Daoy (cell line): ENCODE data around the gene CLEC4E. TPM values are rescaled to one million over a fixed set of nuclear protein-coding genes. Genes with fewer than 3 reads are reported as not detected.
"Not testable (repeated sequence)": the region's sequence is repeated elsewhere in the genome, so short reads cannot be mapped to it uniquely, and the experiment has no call there.

Experiments used
- DNase-seq: peaks from one replicate; pipeline ENCODE4 v3.0.0-alpha.2; 2015; ENCODE audit warnings: low read depth
- total RNA-seq: library from RNA; depleted of rRNA; stranded (reverse); fragments of >200 nt; shearing (Covaris generic); gene quantifications from 2 replicates; pipeline ENCODE4 v1.2.3, GENCODE V29; 2014; rRNA removed

The CLEC4E gene
- not detected in 2 replicates for total RNA-seq

GRCh38 chr12:8540831-8541230 lies at the start of gene CLEC4E:
CLEC4E (minus strand) TSS chr12:8540905; CDS start chr12:8540797, 108 bp downstream.
- not testable (repeated sequence) for DNase-seq

DNA sequence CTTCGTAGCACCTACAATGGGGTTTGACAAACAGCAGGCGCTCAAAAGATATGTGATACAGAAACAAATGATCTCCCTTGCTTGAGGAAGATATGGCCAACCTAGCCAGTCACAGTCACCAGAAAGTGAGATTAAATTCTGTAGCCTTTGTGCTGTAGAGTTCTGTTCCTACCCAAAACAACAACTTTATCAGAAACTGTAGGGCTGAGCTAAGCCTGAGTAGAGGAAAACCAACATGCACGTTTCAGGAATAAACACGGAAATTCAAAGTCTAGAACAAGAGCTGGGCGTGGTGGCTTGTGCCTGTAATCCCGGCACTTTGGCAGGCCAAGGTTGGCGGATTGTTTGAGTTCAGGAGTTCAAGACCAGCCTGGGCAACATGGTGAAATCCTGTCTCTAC lies 49.0 kb upstream of the CLEC4E start:
- no peak for DNase-seq

DNA sequence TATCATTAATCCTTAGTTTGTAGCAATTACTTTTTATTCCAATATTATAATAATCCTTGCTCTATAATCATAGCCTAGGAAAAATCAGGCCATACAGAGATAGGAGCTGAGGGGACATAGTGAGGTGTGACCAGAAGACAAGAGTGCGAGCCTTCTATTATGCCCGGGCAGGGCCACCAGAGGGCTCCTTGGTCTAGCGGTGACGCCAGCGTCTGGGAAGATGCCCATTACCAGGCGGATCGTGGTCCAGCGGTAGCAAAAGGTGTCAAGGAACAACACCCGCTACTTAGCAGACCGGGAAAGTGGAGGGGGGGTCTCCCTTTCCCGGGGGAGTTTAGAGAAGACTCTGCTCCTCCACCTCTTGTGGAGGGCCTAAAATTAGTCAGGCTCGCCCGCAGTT lies 43.8 kb upstream of the CLEC4E start:
- DNase-seq, result not testable (repeated sequence)

- no peak for DNase-seq
Observed at GRCh38 chr12:8584004-8584403, 43.3 kb upstream of the CLEC4E start.

DNA sequence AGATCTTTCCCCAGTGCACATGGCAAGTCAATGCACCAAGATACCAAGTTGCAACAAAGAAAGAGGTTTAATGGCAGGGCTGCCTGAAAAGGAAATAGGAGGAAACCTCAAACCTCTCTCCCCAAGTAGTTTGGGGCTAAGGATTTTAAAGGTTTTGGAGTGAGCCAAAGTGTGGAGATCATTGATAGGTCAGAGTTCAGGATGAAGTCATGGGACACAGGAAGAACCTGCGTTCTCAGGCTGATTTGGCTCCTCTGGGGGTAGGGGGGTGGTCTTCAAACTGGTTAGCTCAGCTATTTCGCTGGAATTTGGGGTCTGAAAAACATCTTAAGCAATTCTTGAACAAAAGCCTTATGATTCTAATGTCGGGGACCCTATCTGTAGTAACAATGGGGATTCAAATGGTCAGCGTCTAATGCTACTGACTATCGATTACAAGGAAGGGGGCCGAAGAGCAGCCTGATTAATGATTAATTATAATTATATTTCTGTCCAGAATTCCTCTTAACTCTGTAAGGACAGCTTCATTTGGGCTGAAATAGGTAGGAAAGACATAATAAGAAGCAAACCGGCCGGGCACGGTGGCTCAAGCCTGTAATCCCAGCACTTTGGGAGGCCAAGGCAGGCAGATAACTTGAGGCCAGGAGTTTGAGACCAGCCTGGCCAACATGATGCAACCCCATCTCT lies 40.5 kb upstream of the CLEC4E start:
- DNase-seq, result no peak

GRCh38 chr12:8577879-8578278 lies 37.2 kb upstream of the CLEC4E start:
- DNase-seq, result no peak

GRCh38 chr12:8572507-8572906 lies 31.8 kb upstream of the CLEC4E start:
- no peak for DNase-seq

- DNase-seq, result no peak
Observed at GRCh38 chr12:8566525-8566924, 25.8 kb upstream of the CLEC4E start.

- not testable (repeated sequence) for DNase-seq
Observed at GRCh38 chr12:8566052-8566451, 25.3 kb upstream of the CLEC4E start.

DNA sequence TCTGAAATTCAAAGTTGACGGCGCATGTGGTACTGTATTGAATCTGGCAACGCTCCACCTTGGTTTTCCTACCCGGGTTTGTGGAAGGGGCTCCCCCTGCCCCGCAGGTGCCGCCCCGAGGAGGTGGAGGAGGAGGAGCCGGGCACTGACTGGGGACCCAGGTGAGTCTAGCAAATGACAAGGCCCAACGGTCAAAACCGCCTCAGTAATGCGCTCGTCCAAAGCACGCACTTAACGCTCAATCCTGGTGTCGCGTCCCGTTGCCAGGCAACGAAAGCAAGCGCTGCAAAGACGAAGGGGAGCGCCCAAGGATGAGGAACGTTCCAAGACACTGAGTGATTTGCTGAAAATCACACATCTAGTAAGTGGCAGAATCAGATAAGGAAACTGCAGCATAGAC lies 24.0 kb upstream of the CLEC4E start:
- DNase-seq, result no peak

- no peak for DNase-seq
Observed at GRCh38 chr12:8563356-8563755, 22.7 kb upstream of the CLEC4E start.

- DNase-seq, result no peak
Observed at GRCh38 chr12:8562310-8562709, 21.6 kb upstream of the CLEC4E start.

DNA sequence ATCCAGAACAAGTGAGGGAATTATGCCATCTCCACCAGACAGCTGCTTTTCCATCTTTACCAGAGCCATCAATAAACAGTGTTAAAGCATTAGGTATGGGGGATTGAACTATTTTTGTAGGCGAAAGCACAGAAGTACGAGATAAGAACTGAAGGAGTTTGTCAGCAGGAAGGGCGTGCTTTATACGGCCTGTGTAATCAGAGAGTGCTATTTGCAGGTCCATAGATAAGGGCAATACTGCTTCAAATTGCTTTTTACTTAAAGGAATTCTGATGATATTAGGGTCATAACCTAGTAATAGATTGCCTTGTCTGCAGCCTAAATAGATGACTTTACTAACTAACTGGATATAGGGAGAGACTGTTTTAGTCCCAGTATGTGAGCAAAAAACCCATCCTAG lies 20.3 kb upstream of the CLEC4E start:
- DNase-seq, result no peak

DNA sequence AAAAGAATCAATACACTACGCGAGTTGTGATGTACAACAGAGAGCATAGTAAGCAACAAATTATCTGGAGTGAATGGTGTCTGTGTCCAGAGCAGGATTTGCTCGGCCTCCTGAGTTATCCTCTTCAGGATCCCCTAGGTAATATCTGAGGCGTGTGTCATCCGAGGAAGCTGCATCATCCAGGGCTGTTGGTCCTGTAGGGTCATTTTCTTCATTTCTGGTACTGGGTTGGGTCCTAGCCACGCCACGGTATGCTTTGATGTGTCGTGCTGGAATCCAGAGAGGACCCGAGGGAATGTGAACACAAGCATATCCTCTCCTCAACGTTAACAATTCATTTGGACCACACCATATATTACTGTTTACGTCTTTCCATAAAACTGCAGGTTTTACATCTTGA lies 19.0 kb upstream of the CLEC4E start:
- no peak for DNase-seq

DNA sequence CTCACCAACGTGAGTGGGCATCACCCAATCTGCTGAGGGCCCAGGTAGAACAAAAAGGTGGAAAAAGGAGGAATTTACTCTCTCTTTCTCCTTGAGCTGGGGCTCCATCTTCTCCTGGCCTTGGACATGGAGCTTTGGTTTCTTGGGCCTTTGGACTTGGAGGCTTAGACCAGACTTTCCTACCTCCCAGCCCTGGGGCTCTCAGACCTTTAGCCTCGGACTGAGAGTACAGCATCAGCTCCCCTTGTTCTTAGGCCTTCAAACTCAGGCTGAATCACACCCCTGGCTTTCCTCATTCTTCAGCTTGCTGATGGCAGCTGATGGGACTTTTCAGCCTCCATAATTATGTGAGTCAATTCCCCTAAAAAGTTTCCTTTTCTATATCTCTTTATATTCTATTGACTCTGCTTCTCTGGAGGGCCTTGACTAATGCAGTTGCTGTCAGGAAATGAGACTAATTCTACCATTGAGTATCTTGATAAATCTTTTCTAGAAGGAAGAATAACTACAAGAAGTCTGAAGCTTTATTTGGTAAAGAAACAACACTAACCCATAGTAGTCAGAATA lies 15.9 kb upstream of the CLEC4E start:
- DNase-seq, result no peak

DNA sequence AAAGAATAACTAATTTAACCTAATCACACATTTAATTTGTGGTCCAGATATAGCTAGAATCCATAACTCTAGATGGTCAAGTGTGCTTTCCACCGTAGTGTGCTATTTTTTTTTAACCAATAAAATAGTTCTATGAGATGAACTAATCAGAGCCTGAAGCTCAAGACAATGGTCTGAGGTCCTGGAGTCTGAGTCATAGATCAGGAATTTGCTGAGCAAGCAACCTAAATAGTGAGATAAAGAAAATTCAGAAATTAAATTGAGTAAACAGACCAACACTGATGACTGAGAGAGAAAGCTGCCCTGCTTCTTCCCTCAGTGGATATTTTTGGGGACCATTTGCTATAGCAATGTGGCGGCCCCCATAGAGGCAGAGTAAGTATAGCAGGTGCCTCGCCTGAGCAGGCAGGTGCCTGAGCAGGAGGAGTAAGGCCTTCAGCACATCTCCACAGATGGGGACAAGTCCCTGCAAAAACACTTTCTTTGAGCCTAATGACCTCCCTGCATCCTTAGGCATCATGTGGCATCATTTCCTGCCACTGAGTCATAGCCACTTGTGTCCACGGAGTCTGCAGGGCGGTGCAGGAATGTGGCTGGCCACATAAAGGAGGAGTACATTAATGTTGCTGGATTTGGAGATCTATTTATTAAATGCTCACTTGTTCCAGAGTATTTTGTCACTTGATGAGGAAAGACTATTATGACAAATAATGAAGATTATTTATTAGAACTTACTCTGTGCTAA lies 13.9 kb upstream of the CLEC4E start:
- DNase-seq, result peak; percentile 57

DNA sequence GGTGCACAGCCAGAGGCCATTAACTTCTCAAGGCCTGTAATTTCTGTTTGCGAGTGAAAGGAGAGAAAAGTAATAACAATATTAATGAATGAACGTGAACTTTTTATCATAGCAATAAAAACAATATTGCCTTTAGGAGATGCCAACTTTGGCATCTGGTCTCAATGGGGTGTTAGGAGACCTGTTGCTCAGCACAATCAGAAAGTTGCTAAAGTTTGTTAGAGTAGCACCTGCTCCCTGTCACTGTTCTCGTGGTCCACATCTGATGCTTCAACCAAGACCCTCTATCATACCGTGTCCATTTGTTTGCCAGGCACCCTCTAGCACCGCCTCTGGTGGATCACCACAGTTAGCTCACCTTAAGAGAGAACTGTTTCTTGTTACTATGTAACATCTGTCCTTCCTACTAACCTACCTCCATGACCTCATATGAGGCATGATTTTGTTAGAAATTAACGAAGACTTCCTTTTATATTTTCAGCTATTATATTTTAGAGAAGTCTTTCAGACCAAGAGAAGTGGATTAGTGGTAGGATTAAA lies 12.5 kb upstream of the CLEC4E start:
- DNase-seq, result no peak

DNA sequence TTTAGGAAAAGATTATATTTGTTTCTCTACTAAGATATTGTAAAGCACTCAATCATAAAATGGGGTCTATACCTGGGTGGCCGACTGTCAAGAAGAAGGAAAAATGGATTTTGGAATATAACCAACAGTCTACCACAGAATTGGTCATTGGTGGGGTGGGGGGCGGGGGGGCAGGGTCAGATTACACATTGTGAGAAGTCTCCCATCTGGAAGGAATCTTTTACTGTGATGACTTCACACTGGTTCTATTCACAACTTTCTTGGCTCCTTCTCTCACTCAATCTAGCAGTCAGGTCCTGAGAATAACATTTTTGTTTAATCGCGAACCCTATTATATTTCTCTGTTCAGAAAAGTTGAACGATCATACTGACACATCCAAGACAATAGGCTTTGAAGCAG lies 8.7 kb upstream of the CLEC4E start:
- DNase-seq, result peak; percentile 36

DNA sequence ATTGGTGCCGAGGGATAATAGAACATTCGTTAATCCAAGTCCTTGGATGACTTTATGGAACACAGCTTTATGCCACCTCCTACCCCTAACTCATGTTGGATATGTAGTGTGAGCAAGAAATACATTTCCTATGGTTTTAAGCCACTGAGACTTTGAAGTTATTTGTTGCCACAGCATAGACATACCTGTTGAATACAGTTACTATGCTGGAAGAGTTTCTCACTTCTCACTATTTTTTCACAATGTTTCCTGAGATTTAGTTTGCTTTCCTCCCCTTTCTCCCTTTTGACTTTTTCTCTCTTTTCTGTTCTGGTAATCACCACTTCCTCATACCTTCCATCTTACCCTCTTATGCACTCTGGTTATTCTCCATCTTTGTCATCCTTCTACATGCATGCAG lies 7.5 kb upstream of the CLEC4E start:
- no peak for DNase-seq

GRCh38 chr12:8547645-8548044 lies 6.9 kb upstream of the CLEC4E start:
- no peak for DNase-seq

DNA sequence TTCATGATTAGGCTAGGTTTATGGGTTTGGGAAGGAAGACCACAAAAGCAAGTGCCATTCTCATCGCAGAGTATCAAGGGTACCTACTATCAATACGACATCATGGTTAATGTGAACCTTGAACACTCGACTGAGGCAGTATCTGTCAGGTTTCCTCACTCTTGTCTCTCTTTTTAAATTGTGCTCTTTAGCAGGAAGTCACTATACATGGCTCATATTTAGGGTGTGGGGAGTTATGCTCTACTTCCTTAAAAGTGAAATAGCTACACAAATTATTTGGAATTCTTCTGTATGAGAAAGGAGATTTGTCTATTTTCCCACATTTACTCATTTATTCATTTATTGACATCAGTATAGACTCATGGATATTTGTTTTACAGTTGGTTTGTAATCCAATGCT lies 5.9 kb upstream of the CLEC4E start:
- no peak for DNase-seq

- peak; percentile 58 for DNase-seq
Observed at GRCh38 chr12:8544295-8544694, 3.6 kb upstream of the CLEC4E start.

- no peak for DNase-seq
Observed at GRCh38 chr12:8541562-8541961, 857 bp upstream of the CLEC4E start.
